Nasal cavity respiratory epithelium epithelial cell of viscerocranial mucosa (primary cell): ENCODE data around the gene FBXL20. TPM values are rescaled to one million over a fixed set of nuclear protein-coding genes. Genes with fewer than 3 reads are reported as not detected.

Experiments
- total RNA-seq: library from RNA; depleted of rRNA; stranded (reverse); fragments of >200 nt; gene quantifications from 2 replicates; pipeline ENCODE4 v1.2.3, GENCODE V29; 2014

Gene FBXL20
- 10.9 and 15.2 TPM in 2 replicates for total RNA-seq

DNA sequence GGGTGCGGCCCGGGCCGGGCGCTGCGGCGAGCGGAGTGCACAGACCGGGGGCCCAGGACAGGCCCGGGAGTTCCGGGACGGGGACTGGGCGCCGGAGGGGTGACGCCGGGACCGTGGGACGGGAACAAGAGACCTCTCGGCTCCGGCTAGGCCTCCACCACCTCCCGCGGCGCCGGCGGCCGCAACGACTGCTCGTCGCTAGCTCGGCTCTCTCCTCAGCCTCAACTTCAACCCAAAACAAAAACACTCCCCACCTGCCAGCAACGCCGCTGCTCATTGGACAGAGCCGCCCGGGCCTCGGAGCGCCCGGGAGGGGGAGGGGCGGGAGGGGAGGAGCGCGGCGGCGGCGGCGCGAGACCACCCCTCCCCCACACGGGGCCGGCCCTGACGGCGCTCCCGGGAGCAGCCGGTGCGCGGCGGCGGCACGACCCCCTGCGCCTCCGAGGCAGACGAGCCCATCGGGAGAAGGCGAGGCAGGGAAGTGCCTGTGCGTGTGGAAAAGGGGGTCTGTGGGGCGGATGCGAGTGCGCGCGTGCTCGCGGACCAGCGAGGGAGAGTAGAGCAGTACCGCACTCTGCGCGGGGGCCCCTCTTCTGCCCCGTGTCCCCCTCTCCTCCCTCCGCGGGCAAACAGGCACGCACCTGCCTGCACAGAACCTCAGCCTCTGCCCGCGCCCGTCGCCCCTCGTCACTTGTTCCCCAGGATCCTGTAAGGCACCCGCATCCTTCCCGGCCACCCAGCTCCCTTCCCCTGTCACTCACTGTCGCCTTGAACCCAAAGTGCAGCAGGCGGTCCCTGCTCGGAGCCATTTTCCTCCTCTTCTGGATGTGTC is at the start of gene FBXL20:
FBXL20 (minus strand) TSS at position 215 of the 832 bp plus-strand sequence. CDS start 224 bp downstream, outside the sequence.

GRCh38 chr17:39450847-39451581 is 49.6 kb upstream of the FBXL20 start, which contains the start of gene MED1:
TSS of gene MED1 (minus strand) at chr17:39451263. CDS start at chr17:39451062, 201 bp downstream.

DNA sequence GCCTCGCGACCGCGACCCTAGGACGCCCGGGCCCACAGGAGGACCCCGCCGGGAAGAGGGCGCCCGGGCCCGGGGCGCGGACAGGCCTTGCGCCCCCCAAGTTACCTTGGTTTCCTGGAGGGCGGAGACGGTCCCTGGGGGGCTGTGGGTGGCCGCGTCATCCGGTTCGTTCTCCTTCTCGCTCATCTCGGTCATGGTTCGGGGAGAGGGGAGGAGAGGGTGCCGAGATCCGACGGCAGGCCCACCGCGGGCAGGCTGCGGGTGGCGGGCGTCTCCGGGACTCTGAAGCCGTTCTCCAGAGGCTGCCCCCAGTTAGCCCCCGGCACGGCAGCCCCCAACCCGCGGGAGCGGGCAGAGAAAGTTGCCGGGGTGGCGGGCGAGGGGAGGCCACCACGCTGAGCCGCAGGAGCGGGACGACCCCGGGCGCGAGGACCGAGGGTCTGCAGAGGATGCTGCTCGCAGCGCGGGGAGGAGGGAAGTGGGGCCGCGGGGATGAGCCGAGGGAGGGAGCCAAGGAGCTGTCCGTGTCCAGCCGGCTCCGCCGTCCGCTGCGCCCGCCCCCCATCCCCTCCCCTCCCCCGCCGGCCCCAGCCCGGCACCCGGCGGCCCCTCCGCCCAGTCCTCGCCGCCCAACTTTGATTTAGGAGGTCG is 176.0 kb downstream of the FBXL20 start, which contains the start of gene STAC2:
STAC2 (minus strand) TSS at position 638 of the 651 bp plus-strand sequence; CDS start at position 195, 443 bp downstream.

Other genes with a start within 250 kb of the FBXL20 start
- 0.21 TPM in 1 of 2 replicates, not detected in the other for gene PLXDC1, start 250.0 kb downstream of the FBXL20 start, total RNA-seq
- gene ARL5C, start 235.5 kb downstream of the FBXL20 start, total RNA-seq: not detected in 2 replicates
- 1.4 and 6.2 TPM in 2 replicates for gene CACNB1, start 204.0 kb downstream of the FBXL20 start, total RNA-seq
- 1,876 and 2,184 TPM in 2 replicates for gene RPL19, start 201.3 kb downstream of the FBXL20 start, total RNA-seq
- not detected in 2 replicates for gene STAC2, start 175.7 kb downstream of the FBXL20 start, total RNA-seq
- gene MED1, start 49.6 kb upstream of the FBXL20 start, total RNA-seq: 27.0 and 33.2 TPM in 2 replicates
- gene CDK12, start 59.9 kb upstream of the FBXL20 start, total RNA-seq: 24.9 and 38.4 TPM in 2 replicates
- not detected in 2 replicates for gene NEUROD2, start 206.3 kb upstream of the FBXL20 start, total RNA-seq
- under 0.01 TPM in 1 of 2 replicates, not detected in the other for gene PPP1R1B, start 225.3 kb upstream of the FBXL20 start, total RNA-seq
- gene STARD3, start 235.5 kb upstream of the FBXL20 start, total RNA-seq: 25.3 and 34.2 TPM in 2 replicates